Measurements from ENCODE around the gene UGT3A2.

Gene UGT3A2

GRCh38 chr5:36001032-36001431, 65.7 kb downstream of the UGT3A2 start:
- DNase-seq: no peak

GRCh38 chr5:35999547-35999946, 67.1 kb downstream of the UGT3A2 start:
- no peak for DNase-seq

GRCh38 chr5:35996076-35996475, 70.6 kb downstream of the UGT3A2 start:
- no peak for DNase-seq

- DNase-seq: no peak
These were observed 75.6 kb downstream of the UGT3A2 start, which contains the start of gene UGT3A1 for GRCh38 chr5:35990941-35991611. UGT3A1 (minus strand) TSS chr5:35991390; CDS start chr5:35991240, 150 bp downstream.

- no peak for DNase-seq
These were observed 76.2 kb downstream of the UGT3A2 start for GRCh38 chr5:35990520-35990919.

- no peak for DNase-seq
These were observed 78.2 kb downstream of the UGT3A2 start for GRCh38 chr5:35988529-35988928.

GRCh38 chr5:35987776-35988175, 78.9 kb downstream of the UGT3A2 start:
- DNase-seq: no peak

All from CD4-positive, alpha-beta T cell treated with Interleukin-17A for 4 hours (primary cell).